ENCODE results near the gene PROM1. TPM values are rescaled to one million over a fixed set of nuclear protein-coding genes. Genes with fewer than 3 reads are reported as not detected.

PROM1 gene
- total and polyA plus RNA-seq, 2 of the 13 experiments (the other 11 are each of a cell fraction or from before 2014, with no cell fraction given), result 3.9 to 16.4 TPM

- no peak for FAIRE-seq
- intact Hi-C loops (cut with micrococcal nuclease; ENCODE audit: unreplicated experiment), result no loop called here
- BruUV-seq (replicated peaks), result no TSS peak
- no peak for TF ChIP-seq ELF4 (CRISPR knock-in tag; IDR thresholded peaks at IDR 0.05; ENCODE audit: borderline replicate concordance)
- no peak for TF ChIP-seq NFYC (CRISPR knock-in tag; IDR thresholded peaks at IDR 0.05)
- no peak for TF ChIP-seq GPN1 (CRISPR knock-in tag; IDR thresholded peaks at IDR 0.05; ENCODE audit: borderline replicate concordance)
- no peak for TF ChIP-seq ZNF687 (CRISPR knock-in tag; IDR thresholded peaks at IDR 0.05)
- no peak for TF ChIP-seq ZEB1 (IDR thresholded peaks at IDR 0.05; ENCODE audit: insufficient replicate concordance, low read depth)
- no peak for TF ChIP-seq ZNF281 (CRISPR knock-in tag; IDR thresholded peaks at IDR 0.05; ENCODE audit: borderline replicate concordance)
- no peak for TF ChIP-seq IRF2 (CRISPR knock-in tag; IDR thresholded peaks at IDR 0.05)
- no peak for TF ChIP-seq MEIS1 (CRISPR knock-in tag; IDR thresholded peaks at IDR 0.05; ENCODE audit: borderline replicate concordance)
- no peak for TF ChIP-seq ZNF282 (IDR thresholded peaks at IDR 0.05; ENCODE audit: partially characterized antibody)
- no peak for TF ChIP-seq ATAD3A (CRISPR knock-in tag; IDR thresholded peaks at IDR 0.05)
- TF ChIP-seq ZNF740 (CRISPR knock-in tag; IDR thresholded peaks at IDR 0.05), result no peak
- TF ChIP-seq TEAD2 (CRISPR knock-in tag; IDR thresholded peaks at IDR 0.05), result no peak
- no peak for TF ChIP-seq NR3C1 (CRISPR knock-in tag; IDR thresholded peaks at IDR 0.05)
- TF ChIP-seq ADNP (CRISPR knock-in tag; IDR thresholded peaks at IDR 0.05), result no peak
- TF ChIP-seq E2F2 (CRISPR knock-in tag; IDR thresholded peaks at IDR 0.05; ENCODE audit: borderline replicate concordance), result no peak
- no peak for TF ChIP-seq DNMT3B (CRISPR knock-in tag; conservative IDR thresholded peaks at IDR 0.05)
- no peak for TF ChIP-seq ZNF205 (CRISPR knock-in tag; IDR thresholded peaks at IDR 0.05)
These were observed 152.2 kb downstream of the PROM1 start for GRCh38 chr4:15931451-15932210.

More at GRCh38 chr4:15931451-15932210, 152.2 kb downstream of the PROM1 start:
- H4K20me1 ChIP-seq (ENCODE audit: insufficient read depth, low read length), result no peaks in the 10 kb centered on the region
- POLR2A ChIA-PET, result no interaction called here
- no peak overlapping the region for H3K27ac ChIP-seq (ENCODE audit: extremely low read length, insufficient read depth, low read length)
- in situ Hi-C loops (cut with HindIII; ENCODE audit: extremely low pct_ligation_motif_present, low pct_unique_long_range_greater_than_20kb), result no loop called here
- H3K27me3 ChIP-seq (ENCODE audit: control insufficient read depth in 1 of 2, insufficient read depth in 2 of 2, low read length in 2 of 2), result peaks cover 6 to 29% of the 10 kb centered on the region in 2 experiments; a peak in 3 of 5 replicates
- no peaks in the 10 kb centered on the region for H3K36me3 ChIP-seq (replicated peaks in 1 of 2; ENCODE audit: control insufficient read depth in 1 of 2, insufficient read depth in 2 of 2, low read length in 2 of 2)
- ATAC-seq (no peak), DNase-seq (ENCODE audit: low spot score) (no peak)
- H3K4me1 ChIP-seq (ENCODE audit: insufficient read depth, low read length), result no peaks in the 10 kb centered on the region
- H3K79me2 ChIP-seq (ENCODE audit: insufficient read depth, low read length), result no peaks in the 10 kb centered on the region
- H2AFZ ChIP-seq (ENCODE audit: low read length), result no peak overlapping the region
- H3K9ac ChIP-seq (ENCODE audit: insufficient read depth, low read depth, low read length), result no peak overlapping the region
- CTCF ChIA-PET (ENCODE audit: low intra/inter-chr PET ratio, low total read pairs), result no interaction called here
- no peak overlapping the region for H3K4me3 ChIP-seq (replicated peaks in 1 of 3; ENCODE audit: insufficient read depth in 1 of 3, low read depth in 2 of 3, low read length in 3 of 3)
- WGBS (ENCODE audit: low lambda C conversion rate), result 23% methylated on average over 5 of the region's 5 CpGs
- no peaks in the 10 kb centered on the region for H3K9me3 ChIP-seq (ENCODE audit: low read length)
- H3K4me2 ChIP-seq (ENCODE audit: low read depth, low read length), result no peak overlapping the region

Data from HepG2 (cell line).